Kidney tubule cell (primary cell): ENCODE data around the gene ARHGAP10.

Experiments used
- DNase-seq: peaks from one replicate; pipeline ENCODE4 v3.0.0-alpha.2; 2018; ENCODE audit warnings: low spot score

Gene ARHGAP10

DNA sequence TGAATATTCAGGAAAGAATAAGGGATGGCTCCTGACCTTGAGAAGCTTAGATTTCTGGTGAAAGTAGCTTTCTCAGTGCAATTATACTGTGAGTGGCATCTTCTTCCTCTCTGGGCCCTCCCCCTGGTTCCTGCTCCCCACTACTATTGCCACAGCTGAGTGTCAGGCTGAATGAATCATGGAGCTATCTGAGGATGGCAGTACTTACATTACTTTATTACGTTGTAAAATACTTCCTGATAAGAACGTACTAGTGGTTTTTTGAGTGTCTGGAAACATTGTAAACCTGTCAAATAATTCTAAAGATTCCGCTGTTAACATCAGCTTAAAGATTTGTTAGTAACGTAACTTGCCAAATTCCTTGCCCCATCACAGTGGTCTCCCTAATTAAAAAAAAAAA lies 36.2 kb downstream of the ARHGAP10 start:
- DNase-seq, result peak; percentile 74

DNA sequence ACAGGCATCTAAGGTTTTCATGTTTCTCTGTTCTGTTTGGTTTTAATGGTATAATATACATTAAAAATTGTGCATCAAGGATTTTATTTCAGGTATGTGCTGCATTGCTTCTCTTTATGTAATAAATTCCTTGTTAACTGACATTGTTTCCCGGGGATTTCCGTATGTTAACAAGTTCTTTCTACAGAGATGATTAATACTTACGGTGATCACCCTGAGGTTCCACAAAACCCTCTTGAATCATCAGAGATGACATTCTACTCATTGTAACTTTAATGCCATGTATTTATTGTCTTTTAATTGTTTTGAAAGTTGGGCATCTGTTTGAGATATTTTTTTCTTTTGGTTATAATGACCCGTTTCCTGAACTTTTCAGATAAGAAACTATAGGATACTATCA lies 37.5 kb downstream of the ARHGAP10 start:
- DNase-seq, result peak; percentile 49

DNA sequence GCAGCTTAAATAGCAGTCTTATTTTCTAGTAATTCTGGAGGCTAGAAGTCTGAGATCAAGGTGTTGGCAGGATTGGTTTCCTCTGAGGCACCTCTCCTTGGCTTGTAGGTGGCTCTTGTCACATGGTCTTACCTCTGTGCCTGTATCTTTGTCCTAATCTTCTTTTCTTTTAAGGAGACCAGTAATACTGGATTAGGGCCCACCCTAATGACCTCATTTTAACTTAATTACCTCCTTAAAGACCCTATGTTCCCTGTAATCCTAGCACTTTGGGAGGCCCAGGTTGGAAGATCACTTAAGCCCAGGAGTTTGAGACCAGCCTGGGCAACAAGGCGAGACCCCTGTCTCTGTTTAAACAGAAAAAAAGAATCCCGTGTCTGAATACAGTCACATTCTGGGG lies 38.9 kb downstream of the ARHGAP10 start:
- no peak for DNase-seq

DNA sequence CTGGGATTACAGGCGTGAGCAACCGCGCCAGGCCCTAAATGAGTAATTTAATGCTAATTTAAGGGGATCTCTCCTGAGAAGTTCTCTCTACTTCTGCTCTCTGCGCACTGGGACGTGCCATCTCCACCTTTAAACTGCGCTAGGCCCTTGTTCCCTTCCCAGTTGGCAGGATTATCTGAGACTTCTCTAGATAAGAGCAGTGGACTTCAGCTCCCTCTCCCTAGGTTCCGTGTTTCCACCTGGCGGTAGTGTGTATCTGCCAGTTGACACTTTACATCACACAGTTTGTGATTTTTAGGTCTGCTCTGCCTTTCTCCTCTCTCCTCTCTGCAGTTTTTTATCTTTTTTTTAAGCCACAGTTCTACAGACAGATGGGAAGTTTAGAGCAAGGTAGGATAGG lies 40.2 kb downstream of the ARHGAP10 start:
- no peak for DNase-seq

DNA sequence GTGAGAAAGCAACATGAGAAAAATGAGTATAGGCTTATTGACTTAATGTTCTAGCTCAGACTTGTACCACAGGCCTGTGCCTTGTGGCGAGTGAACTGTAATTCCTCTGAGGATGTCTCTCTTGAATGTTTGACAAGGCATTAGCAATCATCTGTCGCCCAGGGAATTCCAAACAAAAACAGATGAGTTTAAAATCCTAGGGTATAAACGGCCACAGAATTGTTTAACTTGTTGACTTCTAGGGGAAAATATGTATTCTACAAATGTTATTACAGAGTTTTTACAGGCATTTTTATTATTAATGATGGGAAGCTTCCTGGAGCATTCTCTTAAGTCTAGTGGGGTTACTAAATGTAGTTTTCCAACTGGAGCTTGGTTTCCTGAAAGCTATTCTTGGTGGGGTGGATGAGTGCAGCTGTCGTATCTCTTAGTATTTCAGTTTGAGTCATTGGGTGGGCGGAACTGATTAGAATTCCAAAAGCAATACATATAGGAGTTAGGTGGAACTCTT lies 40.6 kb downstream of the ARHGAP10 start:
- peak; percentile 83 for DNase-seq

- DNase-seq, result peak; percentile 50
Measured at GRCh38 chr4:147773261-147774184, 41.6 kb downstream of the ARHGAP10 start.

DNA sequence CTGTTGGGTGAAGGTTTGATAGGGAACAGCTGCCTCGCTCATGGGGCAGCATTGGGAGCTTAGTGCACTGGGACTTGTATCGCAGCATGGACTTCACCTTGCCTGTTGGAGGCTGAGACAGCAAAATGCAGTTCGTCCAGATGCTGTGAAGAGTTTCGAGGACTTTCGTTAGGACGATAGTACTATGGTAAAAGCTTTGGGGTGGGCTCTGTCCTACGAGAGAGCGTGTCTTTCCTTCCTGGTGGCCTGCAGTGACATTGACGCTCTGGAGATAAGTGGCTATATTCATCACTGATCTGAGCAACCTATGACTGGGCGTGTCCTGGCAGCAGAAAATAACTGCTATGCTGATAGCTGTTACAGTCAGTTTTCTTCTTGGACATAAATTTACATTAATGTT lies 44.8 kb downstream of the ARHGAP10 start:
- no peak for DNase-seq

- DNase-seq, result peak; percentile 80
Measured at GRCh38 chr4:147777456-147778091, 45.7 kb downstream of the ARHGAP10 start.

GRCh38 chr4:147778942-147779341 lies 47.1 kb downstream of the ARHGAP10 start:
- DNase-seq, result no peak

GRCh38 chr4:147779451-147779850 lies 47.6 kb downstream of the ARHGAP10 start:
- DNase-seq, result no peak

DNA sequence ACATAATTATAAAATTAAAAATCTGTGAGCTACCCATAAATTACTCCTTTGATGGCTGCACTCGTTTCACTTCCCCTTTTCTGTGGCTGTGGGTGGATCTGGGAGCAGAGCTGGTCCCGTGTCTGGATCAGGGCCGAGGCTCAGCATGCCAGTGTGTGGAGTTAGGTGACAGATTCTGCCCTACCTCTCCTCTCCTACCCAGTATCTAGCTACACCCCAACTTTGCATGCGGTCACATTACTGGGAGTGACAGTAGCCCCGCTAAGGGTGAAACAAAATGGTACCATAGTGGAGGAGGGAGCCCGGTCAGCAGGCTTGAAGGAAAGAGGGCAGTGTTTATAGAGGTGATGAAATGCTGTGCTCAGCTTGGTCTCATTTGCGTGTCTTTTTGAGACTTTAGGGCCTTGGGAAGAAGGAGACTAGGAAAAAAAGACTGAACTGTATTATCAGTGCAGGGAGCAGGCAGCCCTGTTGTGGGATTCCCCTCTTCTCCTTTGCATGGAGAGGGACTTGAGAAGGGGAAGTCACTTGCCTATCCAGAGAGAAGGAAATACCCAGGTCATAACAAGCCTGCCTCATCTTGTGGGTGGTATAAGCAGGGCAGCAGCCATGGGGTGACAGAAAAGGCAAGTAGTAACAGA lies 48.4 kb downstream of the ARHGAP10 start:
- DNase-seq, result no peak

DNA sequence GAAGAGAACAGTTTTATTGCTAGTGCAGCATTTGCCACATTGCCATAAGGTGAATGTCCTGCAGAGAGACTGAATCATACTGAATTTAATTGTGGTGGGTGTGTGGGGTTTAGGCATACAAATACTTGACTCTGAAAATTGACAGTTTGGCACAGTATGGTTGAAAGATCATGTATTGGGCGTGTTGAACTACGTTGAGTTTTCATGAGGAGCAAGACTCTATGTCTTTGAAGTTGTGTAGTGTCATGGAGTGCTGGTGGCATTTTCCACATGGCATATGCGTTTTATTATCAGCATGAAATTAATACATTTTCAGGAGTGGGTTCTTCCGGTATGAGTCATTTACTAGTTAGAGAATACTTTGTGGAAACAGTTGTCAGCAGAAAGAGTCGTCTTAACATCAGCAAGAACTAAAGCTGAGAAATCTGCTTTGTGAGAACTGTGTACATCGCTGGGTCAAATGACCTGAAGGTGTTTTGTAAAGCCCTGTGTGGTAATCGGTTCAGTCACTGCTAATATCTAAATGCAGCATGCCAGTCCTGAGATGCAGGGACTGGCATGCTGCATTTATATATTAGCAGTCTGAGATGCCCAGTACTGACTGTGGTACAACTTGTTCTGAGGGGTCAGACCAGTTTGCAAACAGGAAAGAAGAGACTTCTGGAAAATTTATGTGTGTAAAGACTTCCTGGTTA lies 50.3 kb downstream of the ARHGAP10 start:
- peak; percentile 52 for DNase-seq

DNA sequence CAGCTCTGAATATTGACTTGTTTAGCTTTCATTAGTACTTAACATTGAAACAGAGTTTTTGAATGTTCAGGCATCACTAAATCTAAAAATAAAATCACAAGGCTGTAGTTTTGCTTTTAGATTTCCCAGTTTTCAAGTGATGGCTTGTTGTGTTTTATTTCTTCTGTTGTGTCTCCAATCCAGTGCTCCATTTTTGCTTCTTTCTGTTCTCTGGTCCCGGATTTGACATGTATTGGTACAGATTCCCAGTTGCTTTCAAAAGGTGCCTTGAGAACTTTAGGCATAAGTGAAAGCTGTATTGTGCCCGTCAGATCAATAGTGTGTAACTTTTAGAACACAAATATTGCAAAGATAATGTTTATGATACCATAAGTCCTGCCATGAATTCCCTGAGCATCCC lies 53.2 kb downstream of the ARHGAP10 start:
- no peak for DNase-seq

DNA sequence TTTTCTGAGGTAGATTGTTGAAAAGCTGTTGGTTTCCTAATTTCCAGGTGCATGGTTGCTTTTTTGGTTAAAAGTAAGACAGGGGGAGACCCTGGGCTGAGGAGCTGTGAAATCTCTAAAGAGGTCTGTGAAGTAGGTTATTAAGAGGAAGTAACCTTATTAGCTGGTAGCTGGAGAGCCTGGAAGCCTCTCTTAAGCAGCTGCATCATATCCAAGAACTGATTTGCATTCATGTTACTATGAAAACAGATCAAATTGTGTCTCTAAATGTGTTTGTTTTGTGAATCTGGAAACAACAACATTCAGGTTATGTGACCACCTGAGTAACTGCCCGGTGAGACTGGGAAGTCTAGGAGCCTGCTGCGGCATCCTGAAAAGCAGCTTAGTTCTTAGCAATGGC lies 54.1 kb downstream of the ARHGAP10 start:
- no peak for DNase-seq

- DNase-seq, result no peak
Measured at GRCh38 chr4:147786531-147786930, 54.6 kb downstream of the ARHGAP10 start.

GRCh38 chr4:147787204-147787603 lies 55.3 kb downstream of the ARHGAP10 start:
- DNase-seq, result peak; percentile 54

GRCh38 chr4:147788791-147789190 lies 56.9 kb downstream of the ARHGAP10 start:
- no peak for DNase-seq

GRCh38 chr4:147789596-147789995 lies 57.7 kb downstream of the ARHGAP10 start:
- no peak for DNase-seq

DNA sequence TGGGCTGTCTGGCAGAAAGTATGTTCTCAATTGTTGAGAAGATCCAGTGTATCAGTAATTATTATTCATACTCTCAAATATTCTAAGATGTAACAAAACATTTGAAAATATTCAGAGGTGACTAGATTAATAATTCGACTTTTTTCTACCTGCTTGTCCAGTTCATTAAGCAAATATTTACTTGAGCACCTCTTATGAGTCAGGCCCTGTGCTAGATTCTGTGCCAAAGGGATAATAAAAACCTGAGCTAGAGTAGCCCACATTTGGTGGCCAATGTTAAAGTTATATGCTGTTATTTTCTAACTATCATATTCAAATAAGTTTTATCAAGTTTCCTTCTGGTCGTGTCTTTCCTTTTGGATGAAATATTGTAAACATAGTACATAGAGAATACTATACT lies 58.5 kb downstream of the ARHGAP10 start:
- peak; percentile 30 for DNase-seq

DNA sequence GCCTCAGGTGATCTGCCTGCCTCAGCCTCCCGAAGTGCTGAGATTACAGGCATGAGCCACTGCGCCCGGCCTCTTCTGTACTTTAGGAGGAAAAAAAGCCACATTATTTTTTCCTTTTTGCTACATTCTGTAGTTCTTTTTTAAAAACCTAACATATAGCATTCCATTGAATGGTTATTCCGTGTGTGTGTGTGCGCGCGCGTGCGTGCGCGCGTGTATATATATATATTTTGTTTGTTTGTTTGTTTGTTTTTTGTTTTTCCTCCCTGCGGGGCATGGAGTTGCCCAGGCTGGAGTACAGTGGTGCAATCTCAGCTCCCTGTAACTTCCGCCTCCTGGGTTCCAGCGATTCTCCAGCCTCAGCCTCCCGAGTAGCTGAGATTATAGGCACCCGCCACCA lies 59.5 kb downstream of the ARHGAP10 start:
- no peak for DNase-seq

GRCh38 chr4:147791865-147792264 lies 60.0 kb downstream of the ARHGAP10 start:
- DNase-seq, result no peak
